NB4 (cell line): ENCODE measurements around the gene JAKMIP3.

Experiments used
- CTCF ChIP-seq: IDR thresholded peaks from one replicate; pipeline ENCODE4 v1.5.1; 2012; ENCODE audit warnings: low read depth, low read length
- POLR2A ChIP-seq: IDR thresholded peaks from 2 replicates; pipeline ENCODE4 v1.6.1; 2011; ENCODE audit warnings: mild to moderate bottlenecking; ENCODE audit not compliant: insufficient read length; ENCODE audit errors: extremely low read depth

DNA sequence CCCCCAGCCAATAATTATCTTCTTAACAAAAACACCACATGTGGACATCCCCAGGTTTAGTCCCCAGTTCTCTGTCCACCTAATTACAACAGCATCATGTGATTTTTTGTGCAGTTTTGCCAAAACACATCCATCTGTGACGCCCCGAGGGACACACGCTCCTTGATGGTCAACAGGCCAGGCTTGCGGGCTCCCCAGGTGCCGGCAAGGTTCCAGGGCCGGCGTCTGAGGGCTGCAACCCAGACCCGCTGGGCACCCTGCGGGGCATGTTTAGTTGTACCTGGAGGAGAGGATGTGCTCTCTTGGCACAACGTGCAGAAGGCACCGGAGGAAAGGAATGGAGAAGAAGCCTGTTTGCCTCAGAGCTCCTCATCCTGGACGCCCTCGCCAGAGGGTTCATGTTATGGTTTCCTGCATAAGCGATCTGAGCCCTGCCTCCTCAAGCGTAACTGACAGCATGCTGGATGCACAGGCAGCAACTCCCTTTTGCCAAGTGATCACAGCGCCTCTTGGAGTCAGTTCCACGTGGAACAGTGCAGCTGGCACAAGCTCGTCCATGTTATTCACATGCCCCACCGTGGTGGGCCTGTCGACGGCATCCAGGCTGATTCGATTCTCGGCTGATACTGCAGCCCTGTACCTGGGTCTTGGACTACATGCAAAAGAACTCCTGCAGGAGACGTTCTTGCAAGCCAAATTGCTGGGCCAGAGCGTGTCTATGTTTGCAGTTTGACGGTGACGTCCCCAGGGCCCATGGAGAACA, 41.6 kb downstream of the JAKMIP3 start:
- TF ChIP-seq POLR2A (no peak), CTCF (no peak)
